Measurements from ENCODE around the gene MAP3K5. TPM values are rescaled to one million over a fixed set of nuclear protein-coding genes. Genes with fewer than 3 reads are reported as not detected.
"Not testable (repeated sequence)": the region's sequence is repeated elsewhere in the genome, so short reads cannot be mapped to it uniquely, and the experiment has no call there.

The MAP3K5 gene
- total and polyA plus RNA-seq, 9 of the 15 experiments (the other 6 are each of a cell fraction or from before 2014, with no cell fraction given), result 2.2 to 13.0 (median 9.9) TPM

GRCh38 chr6:136591617-136592016, 200.7 kb downstream of the MAP3K5 start (continued):
- TF ChIP-seq ZNF639 (CRISPR knock-in tag; conservative IDR thresholded peaks at IDR 0.05 in 1 of 2, IDR thresholded peaks at IDR 0.05 in 1 of 2), result no peak
- no peak for TF ChIP-seq PRPF4 (IDR thresholded peaks at IDR 0.05; ENCODE audit: insufficient read depth, low read depth, low read length, poor library complexity, severe bottlenecking)
- no peak for TF ChIP-seq ZNF668 (CRISPR knock-in tag; IDR thresholded peaks at IDR 0.05)
- TF ChIP-seq FOSL1 (tag; conservative IDR thresholded peaks at IDR 0.05), result no peak
- no peak for TF ChIP-seq ZNF444 (CRISPR knock-in tag; IDR thresholded peaks at IDR 0.05)
- TF ChIP-seq SMAD4 (CRISPR knock-in tag; conservative IDR thresholded peaks at IDR 0.05), result no peak
- no peak for TF ChIP-seq ARHGAP35 (IDR thresholded peaks at IDR 0.05; ENCODE audit: partially characterized antibody)
- TF ChIP-seq ZNF184 (CRISPR knock-in tag; IDR thresholded peaks at IDR 0.05), result no peak

- H2AFZ ChIP-seq (ENCODE audit: low read depth, low read length); POLR2A ChIA-PET; H3K27me3 ChIP-seq (ENCODE audit: control insufficient read depth in 2 of 2, insufficient read depth in 2 of 2, low read length in 2 of 2); H3K4me3 ChIP-seq; H3K9me1 ChIP-seq (ENCODE audit: control insufficient read depth, insufficient read depth, low read length); H3K4me1 ChIP-seq (replicated peaks in 1 of 2; ENCODE audit: control insufficient read depth in 2 of 2, insufficient read depth in 2 of 2, low read length in 2 of 2); CTCF ChIA-PET (ENCODE audit: low intra/inter-chr PET ratio); H3K27ac ChIP-seq (ENCODE audit: extremely low read depth, low read depth, low read length); H3K9me3 ChIP-seq (replicated peaks; ENCODE audit: control insufficient read depth, insufficient read depth, low read depth, low read length); H3K79me2 ChIP-seq (ENCODE audit: control insufficient read depth, insufficient read depth, low read length); H3K9ac ChIP-seq (ENCODE audit: insufficient read depth in 1 of 2, low read depth in 2 of 2, low read length in 2 of 2); H4K20me1 ChIP-seq (replicated peaks; ENCODE audit: control insufficient read depth, insufficient read depth, low read length); intact Hi-C loops (cut with micrococcal nuclease); H3K4me2 ChIP-seq (ENCODE audit: insufficient read depth, low read length); in situ Hi-C loops (cut with MboI); DNase-seq (ENCODE audit: extremely low read depth in 1 of 4, low spot score in 3 of 4); ATAC-seq; FAIRE-seq; BruUV-seq (replicated peaks): not testable (repeated sequence)
- WGBS (ENCODE audit: insufficient coverage, low coverage, missing lambda C conversion rate), result 69% methylated on average over 2 of the region's 2 CpGs
- H3K36me3 ChIP-seq (ENCODE audit: control insufficient read depth, insufficient read depth, low read length), result peaks cover 43% of the 10 kb centered on the region; the same call in 2 of the 3 replicates
Measured at GRCh38 chr6:136590846-136591245, 201.4 kb downstream of the MAP3K5 start.
